ENCODE measurements around the gene DCTD.

DCTD gene

DNA sequence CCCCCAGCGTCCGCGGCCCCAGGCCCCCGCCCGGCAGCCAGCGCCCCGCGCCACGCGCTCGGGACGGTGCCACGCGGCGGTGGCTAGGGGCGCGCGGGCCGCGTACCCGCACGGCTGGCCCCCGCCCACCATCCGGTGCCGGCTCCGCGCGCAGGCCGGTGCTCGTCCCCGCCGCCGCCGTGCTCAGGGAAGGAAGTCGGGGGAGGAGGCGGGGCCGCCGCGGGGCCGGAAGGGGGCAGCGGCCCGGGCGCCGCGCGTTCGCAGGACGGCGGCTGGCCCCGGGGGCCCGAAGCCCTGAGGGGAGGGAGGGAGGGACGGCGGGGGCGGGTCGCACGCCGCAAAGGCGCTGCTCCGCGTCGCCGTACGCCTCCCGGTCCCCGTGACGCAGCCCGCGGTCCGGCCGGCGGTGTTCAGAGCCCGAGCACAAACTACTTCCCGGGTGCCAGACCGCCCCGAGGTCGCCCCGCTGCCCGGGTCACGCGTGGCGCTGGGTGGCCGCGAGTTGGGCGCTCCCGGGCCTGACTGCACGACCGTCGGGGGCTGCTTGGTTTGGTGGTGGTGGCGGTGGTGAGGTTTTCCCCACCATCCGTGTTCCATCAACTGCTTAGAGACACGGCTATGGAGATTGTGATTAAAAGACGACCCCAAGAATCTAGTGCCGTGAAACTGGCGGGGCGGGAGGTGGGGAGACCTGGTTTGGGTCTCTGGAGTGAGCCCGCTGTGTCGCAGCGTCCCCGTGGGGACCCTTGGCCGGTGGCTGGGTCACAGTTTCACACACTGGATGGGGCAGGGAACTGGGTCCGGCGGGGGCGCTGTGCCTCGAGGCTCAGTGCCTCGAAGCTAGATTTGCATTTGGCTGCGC lies at the start of gene DCTD:
Gene DCTD, minus strand, starts transcription at position 205 of the 862 bp plus-strand sequence. CDS start 1,818 bp downstream, outside the sequence.
- DNase-seq (ENCODE audit: low spot score) = peak; percentile 26

- no peak for DNase-seq (ENCODE audit: low spot score)
These were observed 43.6 kb upstream of the DCTD start for GRCh38 chr4:182960746-182961145.

DNA sequence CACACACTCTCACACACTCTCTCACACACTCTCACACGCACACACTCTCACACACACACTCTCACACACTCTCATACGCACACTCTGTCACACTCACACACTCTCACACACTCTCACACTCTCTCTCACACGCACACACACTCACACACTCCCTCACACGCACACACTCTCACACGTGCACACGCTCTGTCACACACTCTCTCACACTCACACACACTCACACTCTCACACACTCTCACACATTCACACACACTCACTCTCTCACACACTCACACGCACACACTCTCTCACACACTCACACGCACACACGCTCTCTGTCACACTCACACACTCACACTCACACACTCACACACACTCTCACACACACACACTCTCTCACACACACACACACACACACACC lies 43.0 kb upstream of the DCTD start:
- DNase-seq (ENCODE audit: low spot score) = no peak

DNA sequence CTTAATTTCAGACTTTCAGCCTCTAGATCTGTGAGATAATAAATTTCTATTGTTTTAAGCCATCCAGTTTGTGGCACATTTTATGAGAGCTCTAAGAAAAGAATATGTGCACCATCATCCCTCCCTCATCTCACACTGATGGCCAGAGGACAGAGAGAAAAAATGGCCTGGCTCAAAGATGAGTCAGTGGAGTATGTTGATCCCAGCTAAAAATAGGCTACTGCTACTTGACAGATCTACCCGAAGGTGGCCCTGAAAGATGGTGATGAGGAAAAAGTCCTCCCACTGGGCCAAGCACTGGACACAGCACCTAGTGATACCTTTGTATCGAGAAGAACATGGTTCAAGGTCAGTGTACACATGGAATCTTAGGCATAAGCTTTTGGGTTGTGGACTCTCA lies 38.2 kb upstream of the DCTD start:
- no peak for DNase-seq (ENCODE audit: low spot score)

- no peak for DNase-seq (ENCODE audit: low spot score)
These were observed 27.5 kb upstream of the DCTD start for GRCh38 chr4:182944484-182945213.

DNA sequence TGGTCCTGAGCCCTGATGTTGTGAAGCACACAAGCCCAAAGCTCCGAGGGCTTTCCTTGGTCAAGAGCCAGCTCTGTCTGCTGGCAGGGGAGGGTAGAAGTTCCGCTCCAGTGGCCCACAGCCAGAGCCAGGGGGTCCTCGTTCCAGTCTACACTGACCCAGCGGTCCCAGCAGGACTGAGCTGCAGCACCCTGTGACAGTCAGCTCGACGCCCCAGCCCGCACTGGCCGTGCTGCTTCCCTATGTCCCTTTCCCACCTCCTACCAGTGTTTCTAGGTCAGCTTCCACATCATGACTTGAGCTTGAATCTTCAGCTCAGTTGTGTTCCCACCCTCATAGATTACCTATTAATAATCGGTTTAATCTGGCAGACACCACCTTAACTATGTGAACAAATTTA lies 22.5 kb upstream of the DCTD start:
- DNase-seq (ENCODE audit: low spot score) = no peak

- peak; percentile 63 for DNase-seq (ENCODE audit: low spot score)
These were observed 21.0 kb upstream of the DCTD start for GRCh38 chr4:182938205-182938645.

- no peak for DNase-seq (ENCODE audit: low spot score)
These were observed 20.4 kb upstream of the DCTD start for GRCh38 chr4:182937268-182938204.

DNA sequence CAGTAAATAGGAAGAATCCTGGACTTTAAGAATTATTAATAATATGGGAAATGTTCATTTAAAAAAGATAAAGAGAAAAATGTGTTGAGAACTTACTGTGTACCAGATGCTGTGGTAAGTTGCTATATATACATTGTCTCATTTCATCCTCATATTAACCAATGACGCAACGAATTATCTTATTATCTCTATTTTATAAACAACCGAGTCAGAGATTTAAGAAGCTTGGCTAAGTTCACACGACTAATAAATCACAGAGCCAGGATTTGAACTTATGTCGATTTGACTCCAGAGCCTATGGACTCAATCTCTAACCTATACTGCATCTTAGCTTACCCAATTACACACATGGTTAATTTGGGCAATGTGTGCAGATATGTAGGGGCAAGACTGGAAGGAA lies 15.5 kb upstream of the DCTD start:
- DNase-seq (ENCODE audit: low spot score) = no peak

DNA sequence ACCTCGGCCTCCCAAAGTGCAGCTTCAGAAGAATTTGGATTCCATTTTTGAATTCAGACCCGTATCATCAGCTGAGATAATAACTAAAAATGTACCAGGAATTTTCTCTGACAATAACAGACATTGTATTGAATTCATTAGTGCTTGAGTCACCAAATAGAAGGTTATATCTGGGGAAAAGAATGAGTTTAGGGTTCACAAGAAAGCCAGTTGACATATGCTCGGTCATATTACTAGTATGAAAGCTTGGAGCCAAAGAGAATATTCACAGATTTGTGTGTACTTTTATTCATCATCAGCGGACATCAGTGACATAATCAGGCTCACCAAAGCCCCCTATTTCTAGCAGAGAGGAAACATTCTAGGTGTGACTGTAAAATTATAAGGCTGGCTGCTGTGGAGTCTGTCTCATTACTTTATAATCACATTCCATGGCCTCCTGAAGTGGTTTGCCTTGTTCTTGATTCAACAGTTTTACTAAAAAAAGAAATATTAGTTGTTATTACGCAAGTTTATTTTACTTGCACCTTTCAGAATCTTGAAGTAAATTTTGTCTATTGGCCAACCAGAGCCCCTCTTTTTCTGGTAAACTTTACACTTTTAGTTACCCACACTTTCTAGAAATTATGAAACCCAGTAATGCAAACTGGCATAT lies 14.6 kb upstream of the DCTD start:
- no peak for DNase-seq (ENCODE audit: low spot score)

DNA sequence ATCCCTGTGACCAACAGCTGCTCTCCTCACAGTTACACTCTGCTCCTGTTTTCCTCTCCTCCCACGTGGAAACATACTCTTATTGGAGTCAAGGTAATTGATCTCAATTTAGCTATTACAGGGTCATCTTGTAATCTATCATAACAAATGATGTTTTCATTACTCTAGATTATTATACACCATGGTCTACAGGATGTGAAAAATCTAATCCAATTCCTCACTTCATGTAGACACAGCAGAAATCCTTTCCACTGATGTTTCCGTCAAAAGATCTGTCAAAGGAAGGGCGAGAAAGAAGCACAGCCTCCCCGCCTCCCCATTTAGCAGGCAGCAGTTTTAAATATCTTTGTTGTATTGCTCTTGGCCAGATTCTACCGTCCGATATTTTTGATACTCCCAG lies 13.7 kb upstream of the DCTD start:
- DNase-seq (ENCODE audit: low spot score) = no peak

GRCh38 chr4:182929296-182929695 lies 12.1 kb upstream of the DCTD start:
- DNase-seq (ENCODE audit: low spot score) = no peak

DNA sequence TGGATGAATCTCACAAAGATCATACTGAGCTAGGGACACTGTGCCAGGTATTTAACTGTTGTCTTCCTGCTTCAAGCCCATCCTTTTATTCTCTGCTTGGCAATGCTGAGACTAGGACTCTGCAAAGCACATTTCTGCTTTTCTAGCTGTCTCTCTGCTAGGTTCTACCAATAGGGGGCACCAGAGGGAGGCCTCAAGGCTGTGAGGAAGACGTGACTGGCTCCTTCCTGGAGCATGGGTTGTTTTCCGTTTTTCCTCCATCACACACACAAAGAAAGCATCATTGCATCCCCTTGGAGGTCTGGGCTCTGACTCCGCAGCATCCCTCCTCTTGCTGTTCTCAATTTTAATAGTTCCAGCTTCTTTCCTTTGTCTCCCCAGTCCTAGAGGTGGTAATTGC lies 10.9 kb upstream of the DCTD start:
- peak; percentile 18 for DNase-seq (ENCODE audit: low spot score)

DNA sequence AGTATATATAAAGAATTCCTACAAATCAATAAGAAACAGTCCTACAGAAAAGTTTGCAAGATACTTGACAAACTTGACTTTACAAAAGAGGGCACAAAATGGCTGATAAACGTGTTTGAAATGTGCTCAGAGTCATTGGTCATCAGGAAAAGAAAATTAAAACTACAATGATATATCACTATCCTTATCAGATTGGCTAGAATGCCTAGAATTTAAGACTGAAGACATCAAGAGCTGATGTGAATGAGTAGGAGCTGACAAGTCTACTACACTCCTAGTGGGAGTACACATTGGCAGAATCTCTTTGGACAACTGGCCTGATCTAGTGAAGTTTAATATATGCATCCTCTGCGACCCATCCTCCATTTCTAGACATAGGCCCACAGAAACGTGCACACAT lies 10.3 kb upstream of the DCTD start:
- no peak for DNase-seq (ENCODE audit: low spot score)

- DNase-seq (ENCODE audit: low spot score) = no peak
These were observed 8.7 kb upstream of the DCTD start for GRCh38 chr4:182925855-182926254.

GRCh38 chr4:182925298-182925757 lies 8.1 kb upstream of the DCTD start:
- peak; percentile 27 for DNase-seq (ENCODE audit: low spot score)

DNA sequence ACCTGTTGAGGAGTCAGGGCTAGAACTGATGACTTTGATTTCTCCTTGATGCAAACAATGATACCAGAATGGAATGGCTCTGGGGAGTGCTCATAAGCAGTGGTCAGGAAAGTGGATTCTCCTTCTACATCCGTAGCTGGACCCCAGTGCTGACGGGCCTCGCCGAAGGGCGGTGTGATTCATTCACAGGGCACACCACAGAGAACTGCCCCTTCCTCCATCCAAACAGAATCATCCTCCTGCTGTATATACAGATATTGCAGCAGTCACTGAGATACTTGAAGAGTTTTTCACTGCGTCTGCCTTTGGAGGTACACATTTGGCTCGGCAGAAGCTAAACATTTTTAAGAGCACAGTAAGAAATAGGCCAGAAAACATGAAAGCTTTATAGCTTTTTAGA lies 7.3 kb upstream of the DCTD start:
- DNase-seq (ENCODE audit: low spot score) = no peak

GRCh38 chr4:182923796-182924340 lies 6.7 kb upstream of the DCTD start:
- no peak for DNase-seq (ENCODE audit: low spot score)

- DNase-seq (ENCODE audit: low spot score) = no peak
These were observed 6.2 kb upstream of the DCTD start for GRCh38 chr4:182923366-182923765.

DNA sequence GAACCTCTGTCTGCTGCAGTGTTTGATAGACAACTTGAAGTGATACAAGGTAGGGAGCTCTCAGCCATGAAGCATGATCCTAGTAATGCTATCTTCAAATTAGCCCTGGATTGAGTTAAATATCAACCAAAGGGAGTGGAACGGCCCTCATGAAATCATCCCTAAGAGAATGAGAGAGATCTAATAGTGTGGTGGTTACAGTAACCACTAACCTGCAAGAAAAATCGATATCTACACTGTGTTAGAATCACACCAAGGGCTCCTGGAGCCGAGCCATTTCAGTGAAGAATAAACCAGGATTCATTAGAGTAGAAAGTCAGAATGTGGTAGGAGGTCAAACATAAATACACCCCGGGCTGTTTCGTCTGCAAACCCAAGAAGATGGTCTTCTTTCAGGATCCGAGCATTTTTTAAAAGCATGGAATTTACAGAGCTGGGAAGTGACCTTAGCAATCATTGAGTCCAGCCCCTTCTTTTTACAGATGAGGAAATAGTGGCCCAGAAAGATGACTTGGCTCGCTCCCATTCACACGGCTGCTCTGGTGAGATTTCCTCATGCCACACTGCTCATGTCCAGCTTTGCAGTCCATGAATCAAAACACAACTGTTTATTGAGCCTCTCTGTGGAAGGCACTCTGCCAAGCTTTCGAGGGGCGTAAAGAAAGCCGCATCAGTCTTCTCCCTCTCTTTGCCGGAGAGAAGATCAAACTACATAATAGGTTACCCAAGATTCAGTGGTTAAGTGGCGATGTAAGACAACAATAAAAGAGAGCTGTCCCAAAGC lies 5.5 kb upstream of the DCTD start:
- no peak for DNase-seq (ENCODE audit: low spot score)
